ENCODE measurements around the gene PCF11. TPM values are rescaled to one million over a fixed set of nuclear protein-coding genes. Genes with fewer than 3 reads are reported as not detected.
A peak's percentile ranks its signal among the peaks of the same experiment; 100 is the strongest.

Gene PCF11
- total and polyA plus RNA-seq, 2 of the 4 experiments (the other 2 are of a cell fraction): 19.2 to 26.7 TPM

GRCh38 chr11:83157594-83158356, 844 bp downstream of the PCF11 start (continued):
- TF ChIP-seq USF2 (IDR thresholded peaks at IDR 0.05; ENCODE audit: low read depth, low read length): peak; percentile 35; the same call in 1 of the 2 replicates
- no peak for TF ChIP-seq MAFK (IDR thresholded peaks at IDR 0.05; ENCODE audit: low read depth, low read length)

GRCh38 chr11:83158357-83158786, 1.4 kb downstream of the PCF11 start:
- no peak overlapping the region for H2BK120ac ChIP-seq (ENCODE audit: low read depth, low read length)
- no peak overlapping the region; the same call in 1 of the 2 replicates for H4K5ac ChIP-seq (ENCODE audit: low read depth, low read length)
- ATAC-seq (ENCODE audit: low read depth): no peak
- H3K79me1 ChIP-seq (ENCODE audit: low read depth in 1 of 2, low read length in 2 of 2): peaks cover 0 to 14% of the 10 kb centered on the region in 2 experiments; a peak in 3 of 4 replicates
- no peak overlapping the region for H2AK5ac ChIP-seq (ENCODE audit: low read depth, low read length)
- no peaks in the 10 kb centered on the region for H3K9me3 ChIP-seq (ENCODE audit: control insufficient read depth, insufficient read depth, low read length)
- intact Hi-C loops (cut with micrococcal nuclease) (loop anchor here (5.0 kb wide), 3 partner anchors 106 to 441 kb away; no protein-coding TSS in a partner anchor), dilution Hi-C loops (cut with HindIII; ENCODE audit: low sequenced_read_pairs, unreplicated experiment) (loop anchor here (25.0 kb wide), 1 partner anchor 96 kb away; the partner anchor contains the start of gene RAB30), in situ Hi-C loops (cut with MboI; ENCODE audit: low sequenced_read_pairs) (no loop called here)
- H3K9me1 ChIP-seq (ENCODE audit: insufficient read depth, low read length): peaks cover 6% of the 10 kb centered on the region; the same call in 1 of the 2 replicates
- H3K4me3 ChIP-seq (ENCODE audit: insufficient read depth, low read depth, low read length): peak overlapping the region; percentile 71
- H3K56ac ChIP-seq (ENCODE audit: extremely low read depth, insufficient read depth, low read length): peak overlapping the region; percentile 89; the same call in 1 of the 2 replicates
- peak overlapping the region; percentile 87 for H2BK5ac ChIP-seq (ENCODE audit: low read depth, low read length, poor library complexity, severe bottlenecking)
- peak overlapping the region; percentile 89 for H3K14ac ChIP-seq (replicated peaks; ENCODE audit: low read depth, low read length)
- H3K23ac ChIP-seq (ENCODE audit: low read depth, low read length): peak overlapping the region; percentile 89
- no peak for DNase-seq
- WGBS, 2 experiments (ENCODE audit: extremely low coverage in 2 of 2, insufficient read length in 1 of 2): no CpG with 5 or more reads among the region's 5 CpGs
- no TSS peak for BruUV-seq (replicated peaks)
- peak overlapping the region; percentile 96 for H3K4me2 ChIP-seq (ENCODE audit: low read depth, low read length)
- H4K91ac ChIP-seq (ENCODE audit: insufficient read depth, low read depth, low read length): no peak overlapping the region
- H2BK15ac ChIP-seq (ENCODE audit: low read depth, low read length): no peak overlapping the region
- peaks cover 4% of the 10 kb centered on the region for H3K36me3 ChIP-seq (ENCODE audit: control insufficient read depth, insufficient read depth, low read length)
- CTCF ChIA-PET: interaction anchor here (1.4 kb wide), 1 partner anchor 12 kb away, joined by 5 read pairs; no protein-coding TSS in a partner anchor
- H4K20me1 ChIP-seq (ENCODE audit: insufficient read depth, low read length): peaks cover 51% of the 10 kb centered on the region
- H4K8ac ChIP-seq (ENCODE audit: low read depth in 2 of 2, low read length in 2 of 2): peak overlapping the region in 1 of 2 experiments; percentile 55; a peak in 3 of 4 replicates
- peak overlapping the region; percentile 100 for H3K9ac ChIP-seq (ENCODE audit: low read depth, low read length)
- no peak overlapping the region for H2AFZ ChIP-seq (replicated peaks; ENCODE audit: low read length, poor library complexity)
- no peak overlapping the region for H2BK20ac ChIP-seq (ENCODE audit: low read depth, low read length)
- peak overlapping the region; percentile 92; the same call in 1 of the 2 replicates for H3K27ac ChIP-seq (ENCODE audit: insufficient read depth, low read length)
- POLR2A ChIA-PET (ENCODE audit: unreplicated experiment): interaction anchor here (0.5 to 0.7 kb wide), 2 partner anchors 56 to 62 kb away, joined by 4 read pairs; no protein-coding TSS in a partner anchor
- H3K18ac ChIP-seq (ENCODE audit: low read depth, low read length): no peak overlapping the region
- H3K4me1 ChIP-seq (ENCODE audit: control insufficient read depth, insufficient read depth, low read length): peaks cover 3% of the 10 kb centered on the region
- no peaks in the 10 kb centered on the region for H3K27me3 ChIP-seq (ENCODE audit: control insufficient read depth, insufficient read depth, low read length)
- H2AK9ac ChIP-seq (replicated peaks; ENCODE audit: low read depth, low read length, poor library complexity): peak overlapping the region; percentile 100
- H3K4ac ChIP-seq (ENCODE audit: low read depth, low read length): peak overlapping the region; percentile 97
- TF ChIP-seq BHLHE40 (IDR thresholded peaks at IDR 0.05; ENCODE audit: low read depth, low read length): no peak
- no peak for TF ChIP-seq CHD1 (IDR thresholded peaks at IDR 0.05; ENCODE audit: low read depth, low read length)
- TF ChIP-seq RAD21 (IDR thresholded peaks at IDR 0.05; ENCODE audit: low read length): no peak
- no peak for TF ChIP-seq MAFK (IDR thresholded peaks at IDR 0.05; ENCODE audit: low read depth, low read length)
- no peak for TF ChIP-seq MXI1 (IDR thresholded peaks at IDR 0.05; ENCODE audit: borderline replicate concordance, low read depth, low read length)
- no peak for TF ChIP-seq RFX5 (IDR thresholded peaks at IDR 0.05; ENCODE audit: low read depth, low read length)
- no peak for TF ChIP-seq FOS (IDR thresholded peaks at IDR 0.05; ENCODE audit: low read depth, low read length)
- no peak for TF ChIP-seq POLR2A (IDR thresholded peaks at IDR 0.05; ENCODE audit: low read depth, low read length)
- TF ChIP-seq NFE2L2 (IDR thresholded peaks at IDR 0.05; ENCODE audit: low read depth, low read length): no peak
- TF ChIP-seq CTCF (conservative IDR thresholded peaks at IDR 0.05; ENCODE audit: low read depth, low read length): no peak
- TF ChIP-seq ELK1 (IDR thresholded peaks at IDR 0.05; ENCODE audit: borderline replicate concordance, low read depth, low read length): no peak

Measured in IMR-90 (cell line).